Uterus (tissue), 2 donors: ENCODE results near the gene SIMC1.

Experiments
- CTCF ChIP-seq, 4 experiments: fragments of 200-600 bp in 2 of 4; fragments of 450-650 bp in 2 of 4; sonication (generic) in 2 of 4; IDR thresholded peaks; one replicate each; pipeline ENCODE4 v1.5.1; 2016 to 2019; ENCODE audit warnings: antibody characterized with exemption in 4 of 4, mild to moderate bottlenecking in 2 of 4, moderate library complexity in 1 of 4
- POLR2A ChIP-seq, 2 donors: fragments of 450-650 bp; IDR thresholded peaks; one replicate each; pipeline ENCODE4 v1.6.1; 2016; ENCODE audit warnings: antibody characterized with exemption in 2 of 2, mild to moderate bottlenecking in 1 of 2, moderate library complexity in 1 of 2

GRCh38 chr5:176382721-176383120 lies 144.5 kb downstream of the SIMC1 start:
- no peak for TF ChIP-seq POLR2A (IDR thresholded peaks at IDR 0.05)
- TF ChIP-seq CTCF (IDR thresholded peaks at IDR 0.05): no peak
